Measurements from ENCODE around the gene BET1.

Gene BET1

GRCh38 chr7:94011714-94012353 is 7.7 kb upstream of the BET1 start:
- no peak for DNase-seq

GRCh38 chr7:94008537-94008936 is 4.4 kb upstream of the BET1 start:
- no peak for DNase-seq

- no peak for DNase-seq
Observed at GRCh38 chr7:94005753-94006152, 1.6 kb upstream of the BET1 start.

DNA sequence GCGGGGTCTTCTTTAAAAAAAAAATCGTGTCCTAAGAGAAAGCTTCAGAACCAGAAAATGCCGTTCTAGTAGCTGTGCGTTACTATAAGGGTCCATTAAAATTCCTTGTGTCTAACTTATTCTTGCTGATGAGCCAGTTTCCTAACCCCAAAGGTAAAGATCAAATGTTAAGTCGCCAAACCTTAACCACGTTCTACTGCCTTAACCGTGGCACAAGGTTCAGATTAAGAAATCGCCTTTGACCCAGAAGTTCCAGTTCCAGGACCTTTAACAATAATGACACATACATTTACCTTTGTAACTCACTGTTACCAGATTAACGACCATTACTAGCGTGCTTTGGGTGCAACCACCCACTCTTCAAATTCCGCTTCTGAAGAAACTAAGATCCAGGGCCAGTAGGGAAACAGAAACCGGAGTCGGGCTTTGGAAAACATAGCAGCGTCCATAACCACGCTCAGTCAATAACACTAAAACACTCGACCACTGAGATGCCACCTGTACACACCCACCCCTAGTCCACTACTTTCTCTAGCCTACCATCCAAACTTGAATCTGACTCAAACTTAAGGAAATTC is 620 bp downstream of the BET1 start:
- DNase-seq = peak; percentile 54

GRCh38 chr7:94001396-94001795 is 2.8 kb downstream of the BET1 start:
- no peak for DNase-seq

GRCh38 chr7:93997868-93998267 is 6.3 kb downstream of the BET1 start:
- peak; percentile 22 for DNase-seq

- DNase-seq = no peak
Observed at GRCh38 chr7:93992421-93993110, 11.6 kb downstream of the BET1 start.

DNA sequence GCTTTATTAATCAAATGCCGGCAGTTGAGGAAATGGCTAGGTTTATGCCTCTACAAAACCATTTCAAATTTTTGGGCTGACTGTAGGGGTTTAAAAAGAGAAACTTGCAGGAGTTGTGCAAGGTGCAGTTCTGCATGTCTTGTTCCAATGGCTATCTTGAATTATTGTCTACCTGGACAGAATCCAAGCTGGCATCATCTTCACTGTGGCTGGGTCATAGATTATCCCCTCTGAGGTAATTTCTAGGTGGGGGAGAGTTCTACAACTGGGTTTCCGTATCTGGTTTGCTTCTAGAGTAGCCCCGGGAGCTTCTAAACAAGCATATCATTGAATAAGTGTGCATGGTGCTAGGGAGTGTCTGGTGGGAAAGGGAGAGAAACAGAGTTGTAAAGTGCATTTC is 16.9 kb downstream of the BET1 start:
- DNase-seq = no peak

DNA sequence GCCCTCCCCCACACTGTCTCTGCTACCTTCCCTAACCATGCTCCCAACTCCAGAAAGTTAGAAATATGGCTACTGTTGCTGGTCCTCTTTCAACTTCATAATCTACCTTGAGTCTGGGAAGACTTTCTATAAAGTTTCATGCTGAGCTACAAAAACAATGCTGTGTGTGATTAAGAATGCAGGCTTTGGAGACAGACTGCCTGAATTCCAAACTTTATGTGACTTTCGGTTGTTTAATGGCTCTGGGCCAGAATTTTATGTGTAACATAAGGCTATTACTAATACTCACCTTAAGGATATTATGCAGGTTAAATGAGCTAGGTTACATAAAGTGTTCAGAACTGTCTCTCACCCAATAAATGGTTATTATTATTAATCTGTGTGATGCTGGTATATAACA is 19.1 kb downstream of the BET1 start:
- DNase-seq = no peak

DNA sequence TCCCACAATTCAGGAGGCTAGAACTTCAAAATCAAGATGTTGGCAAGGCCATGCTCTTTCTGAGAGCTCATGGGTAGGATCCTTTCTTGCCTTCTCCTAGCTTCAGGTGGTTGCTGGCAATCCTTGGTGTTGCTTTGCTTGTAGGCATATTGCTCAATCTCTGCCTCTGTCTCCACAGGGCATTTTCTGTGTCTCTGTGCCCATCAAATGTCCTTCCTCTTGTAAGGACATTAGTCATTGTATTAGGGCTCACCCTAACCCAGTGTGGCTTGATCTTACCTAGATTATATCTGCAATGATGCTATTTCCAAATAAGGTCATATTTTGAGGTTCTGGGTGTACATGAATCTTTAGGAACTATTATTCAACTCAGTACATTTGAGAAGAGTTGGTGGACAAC is 20.1 kb downstream of the BET1 start:
- DNase-seq = no peak

- DNase-seq = no peak
Observed at GRCh38 chr7:93981480-93981874, 22.7 kb downstream of the BET1 start.

DNA sequence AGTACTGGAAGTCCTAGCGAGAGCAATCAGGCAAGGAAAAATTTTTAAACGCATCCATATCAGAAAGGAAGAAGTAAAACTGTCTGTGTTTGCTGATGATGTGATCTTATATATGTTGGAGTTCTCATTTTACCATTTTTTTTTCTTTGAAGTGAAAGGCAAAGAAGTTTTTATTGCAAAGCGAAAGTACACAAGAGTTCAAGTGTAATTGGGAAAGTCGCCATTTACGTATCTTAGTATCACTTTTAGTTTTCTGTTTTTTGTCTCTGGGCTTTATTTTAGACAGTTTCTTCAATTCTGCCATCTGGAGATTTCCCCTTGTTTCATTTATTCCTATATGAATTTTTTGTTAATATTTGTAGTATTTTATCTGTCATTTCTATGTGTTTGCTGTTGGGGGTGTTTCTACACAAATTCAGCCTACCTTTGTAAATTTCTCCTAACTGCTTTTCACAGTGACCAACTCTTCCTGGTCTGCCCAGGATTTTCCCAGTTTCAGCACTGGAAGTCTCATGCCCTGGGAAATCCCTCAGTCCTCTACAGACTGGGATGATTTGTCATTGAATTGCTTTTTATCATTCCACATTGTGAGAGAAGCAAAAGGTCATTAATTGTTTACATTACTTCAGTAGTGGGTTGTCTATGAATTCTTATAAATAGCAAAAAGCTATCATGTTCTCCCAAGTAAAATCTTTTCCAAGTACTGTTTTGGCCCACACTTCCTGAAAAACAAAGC is 23.2 kb downstream of the BET1 start:
- no peak for DNase-seq

- DNase-seq = peak; percentile 71
Observed at GRCh38 chr7:93977211-93977950, 26.8 kb downstream of the BET1 start.

GRCh38 chr7:93973134-93973533 is 31.0 kb downstream of the BET1 start:
- no peak for DNase-seq

DNA sequence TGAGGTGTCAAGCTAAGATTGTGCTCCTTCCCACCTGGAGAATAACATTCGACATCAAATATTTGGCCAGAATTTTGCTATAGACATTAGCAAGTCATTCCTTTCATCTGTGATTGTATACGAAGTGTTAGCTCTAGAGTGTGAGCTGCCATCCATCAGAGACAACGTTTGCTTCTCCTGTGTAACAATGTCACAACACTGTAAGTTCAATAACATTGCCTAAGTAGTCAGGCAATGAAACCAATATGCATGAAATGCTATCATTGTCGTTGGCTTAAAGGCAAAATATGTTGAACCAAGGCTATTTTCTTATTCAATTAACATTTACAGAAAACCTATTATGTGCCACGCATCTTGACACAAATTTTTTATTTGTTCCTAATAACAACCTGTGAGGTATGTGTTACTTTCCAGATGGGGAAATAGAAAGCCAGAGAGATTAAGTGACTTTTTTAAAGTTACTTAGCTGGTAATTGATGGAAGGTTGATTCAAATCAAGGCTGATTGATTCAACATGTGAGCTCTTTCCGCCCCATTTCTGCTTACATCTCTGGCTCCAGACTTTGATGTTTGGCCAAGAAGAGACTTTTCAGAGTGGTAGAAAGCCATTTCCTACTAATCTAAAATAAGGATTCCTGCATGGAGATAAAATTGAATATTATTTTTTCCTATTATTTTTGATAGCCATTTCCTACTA is 32.0 kb downstream of the BET1 start:
- DNase-seq = no peak

- no peak for DNase-seq
Observed at GRCh38 chr7:93968911-93969620, 35.1 kb downstream of the BET1 start.

DNA sequence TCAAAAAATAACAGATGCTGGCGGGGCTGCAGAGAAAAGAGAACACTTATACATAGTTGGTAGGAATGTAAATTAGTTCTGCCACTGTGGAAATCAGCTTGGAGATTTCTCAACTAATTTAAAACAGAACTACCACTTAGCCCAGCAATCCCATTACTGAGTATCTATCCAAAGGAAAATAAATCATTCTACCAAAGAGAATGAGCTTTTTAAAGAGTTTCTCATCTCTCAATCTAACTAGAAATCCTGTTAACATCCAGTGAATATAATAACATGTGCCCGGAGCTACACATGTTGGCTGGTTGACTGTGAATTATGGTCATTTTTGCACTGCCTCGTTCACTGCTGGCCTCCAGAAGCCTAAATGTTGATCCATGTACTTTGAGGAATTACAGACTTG is 39.3 kb downstream of the BET1 start:
- no peak for DNase-seq

GRCh38 chr7:93964262-93964661 is 39.9 kb downstream of the BET1 start:
- no peak for DNase-seq

DNA sequence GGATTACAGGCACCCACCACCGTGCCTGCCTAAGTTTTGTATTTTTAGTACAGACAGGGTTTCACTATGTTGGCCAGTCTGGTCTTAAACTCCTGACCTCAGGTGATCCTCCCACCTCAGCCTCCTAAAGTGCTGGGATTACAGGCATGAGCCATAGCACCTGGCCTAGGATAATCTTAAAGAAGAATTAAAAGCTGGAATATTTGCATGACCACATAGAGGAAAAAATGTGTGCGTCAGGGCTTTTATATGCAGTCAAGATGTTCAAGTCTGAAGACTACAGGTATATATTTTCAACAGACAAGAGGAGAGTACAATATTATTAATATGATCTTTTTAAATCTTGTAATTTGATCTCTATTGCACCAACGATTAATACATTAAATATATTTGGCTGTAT is 43.2 kb downstream of the BET1 start:
- DNase-seq = no peak

DNA sequence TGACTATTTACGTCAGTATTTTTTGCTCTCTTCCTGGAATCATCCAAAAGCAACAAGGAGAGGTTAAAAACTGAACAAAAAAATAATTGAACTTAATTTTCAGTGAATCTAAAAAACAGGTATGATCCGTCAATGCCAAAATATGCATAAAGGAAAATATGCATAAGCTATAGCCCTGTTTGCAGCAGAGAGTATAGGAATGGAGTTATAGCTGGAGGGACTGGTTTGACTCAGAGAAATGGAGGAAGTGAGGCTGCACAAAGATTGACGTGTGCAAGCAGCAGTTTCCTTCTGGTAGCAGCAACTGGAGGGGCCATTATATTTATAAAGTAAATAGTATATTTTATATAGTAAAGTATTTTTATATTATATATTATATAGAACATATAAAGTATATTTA is 45.5 kb downstream of the BET1 start:
- DNase-seq = no peak

DNA sequence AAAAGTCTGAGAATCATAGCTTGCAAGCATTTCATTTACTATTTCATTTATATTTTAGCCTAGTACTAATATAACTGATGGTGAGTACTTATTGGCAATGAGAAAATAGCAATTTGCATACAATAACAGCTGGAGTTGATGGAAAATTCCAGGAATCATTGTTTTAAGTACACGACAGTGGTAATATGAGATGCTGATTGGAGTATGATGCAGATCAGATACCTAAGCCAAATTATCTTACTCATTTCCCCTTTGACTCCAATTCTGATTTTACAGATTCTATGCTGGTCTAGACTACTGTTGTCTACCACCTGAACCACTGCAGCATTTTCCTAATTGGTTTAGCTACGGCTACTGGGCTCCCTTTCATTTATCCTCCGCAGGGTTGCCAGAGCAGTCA is 45.9 kb downstream of the BET1 start:
- peak; percentile 58 for DNase-seq

DNA sequence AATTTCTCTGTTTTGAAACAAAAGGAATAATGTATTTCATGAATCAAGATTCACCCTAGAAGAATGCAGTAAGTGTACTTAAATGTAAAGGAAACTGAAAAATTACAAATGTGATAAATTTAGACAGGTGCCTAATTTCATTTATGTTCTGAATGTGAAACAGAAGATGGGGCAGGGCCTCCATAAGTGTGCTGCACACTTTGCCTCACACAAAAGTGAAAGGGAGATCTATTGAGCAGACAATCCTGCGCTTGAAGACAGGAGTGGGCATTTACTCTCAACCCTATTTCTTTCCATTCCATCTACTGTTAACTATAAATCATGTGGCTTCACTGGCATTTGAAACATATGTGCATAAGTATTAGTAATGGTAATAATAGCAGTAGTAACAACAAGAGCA is 46.4 kb downstream of the BET1 start:
- DNase-seq = no peak

All from NCI-H82 (cell line).